PC-9 (cell line): Measurements from ENCODE around the gene PPP2R5C. TPM values are rescaled to one million over a fixed set of nuclear protein-coding genes. Genes with fewer than 3 reads are reported as not detected.

Experiments used
- BruUV-seq: library from RNA; stranded (reverse); fragments of 400-500 nt; replicated peaks from 2 replicates; lab custom pipeline; 2021; lab: Mats Ljungman, UMichigan
- CTCF ChIA-PET: fragments of 300-600 bp; sonication (Branson Sonifier 250); formaldehyde crosslinking; loops from one replicate; lab custom pipeline; 2022; ENCODE audit warnings: antibody characterized with exemption; lab: Charles Lee
- POLR2A ChIA-PET: fragments of 300-600 bp; sonication (Branson Sonifier 250); formaldehyde crosslinking; loops from one replicate; lab custom pipeline; 2022; ENCODE audit warnings: antibody characterized with exemption; ENCODE audit not compliant: unreplicated experiment; lab: Charles Lee
- DNase-seq, 2 experiments: peaks; one replicate each; pipeline versions ENCODE4 v3.0.0 to v3.0.0-alpha.2; 2015 to 2022; ENCODE audit warnings: mixed read lengths in 1 of 2
- H2AFZ ChIP-seq: fragments of 200-600 bp; sonication (generic); 2 replicates; pipeline ENCODE4 v1.8.1; 2017; ENCODE audit warnings: antibody characterized with exemption
- H3F3A ChIP-seq: fragments of 200-600 bp; sonication (generic); 2 replicates; pipeline ENCODE4 v1.8.1; 2017; ENCODE audit warnings: antibody characterized with exemption, mild to moderate bottlenecking, low read depth; ENCODE audit not compliant: insufficient read depth
- H3K27ac ChIP-seq: fragments of 200-600 bp; sonication (generic); 2 replicates; pipeline ENCODE4 v1.6.1; 2016; ENCODE audit warnings: mixed run types
- H3K27me3 ChIP-seq: fragments of 200-600 bp; sonication (generic); 2 replicates; pipeline ENCODE4 v1.6.1; 2016; ENCODE audit warnings: low read depth, mixed run types; ENCODE audit not compliant: insufficient read depth
- H3K36me3 ChIP-seq: fragments of 200-600 bp; sonication (generic); 2 replicates; pipeline ENCODE4 v1.6.1; 2016; ENCODE audit warnings: low read depth, mixed run types
- H3K4me1 ChIP-seq: fragments of 200-600 bp; sonication (generic); replicated peaks from 2 replicates; pipeline ENCODE4 v1.6.1; 2016; ENCODE audit warnings: mixed run types; ENCODE audit not compliant: insufficient read depth
- H3K4me2 ChIP-seq: fragments of 200-600 bp; sonication (generic); 2 replicates; pipeline ENCODE4 v1.6.1; 2017; ENCODE audit warnings: mixed run types
- H3K4me3 ChIP-seq: fragments of 200-600 bp; sonication (generic); 2 replicates; pipeline ENCODE4 v1.6.1; 2016; ENCODE audit warnings: mixed run types
- H3K79me2 ChIP-seq: fragments of 200-600 bp; sonication (generic); 2 replicates; pipeline ENCODE4 v1.6.1; 2017; ENCODE audit warnings: low read depth, mixed run types
- H3K9me2 ChIP-seq: fragments of 200-600 bp; sonication (generic); 2 replicates; pipeline ENCODE4 v1.8.1; 2017; ENCODE audit warnings: mild to moderate bottlenecking; ENCODE audit not compliant: insufficient read depth
- H3K9me3 ChIP-seq: fragments of 200-600 bp; sonication (generic); 2 replicates; pipeline ENCODE4 v1.8.1; 2016; ENCODE audit warnings: low read depth; ENCODE audit not compliant: insufficient read depth
- H4K20me1 ChIP-seq: fragments of 200-600 bp; sonication (generic); 2 replicates; pipeline ENCODE4 v1.8.1; 2017; ENCODE audit not compliant: insufficient read depth
- CTCF ChIP-seq: fragments of 200-600 bp; sonication (generic); conservative IDR thresholded peaks from 2 replicates; pipeline ENCODE4 v1.6.1; 2017; ENCODE audit warnings: mixed run types, antibody characterized with exemption, mild to moderate bottlenecking, moderate library complexity
- EZH2 ChIP-seq: fragments of 200-600 bp; sonication (generic); IDR thresholded peaks from 2 replicates; pipeline ENCODE4 v1.8.0; 2017; ENCODE audit warnings: antibody characterized with exemption, low read depth
- intact Hi-C: fragments of 100-400 bp; cut with micrococcal nuclease; formaldehyde crosslinking; loops from one replicate; pipeline ENCODE4 v1.10.0; 2022; ENCODE audit not compliant: unreplicated experiment
- total RNA-seq: library from RNA; stranded (reverse); gene quantifications from 2 replicates; pipeline ENCODE4 v1.2.3, GENCODE V29; 2021

PPP2R5C gene
- total RNA-seq, 1 experiment from 2014 or later: 401 TPM

GRCh38 chr14:101856536-101856935 is 95.0 kb downstream of the PPP2R5C start:
- no TSS peak for BruUV-seq

GRCh38 chr14:101857226-101857625 is 95.7 kb downstream of the PPP2R5C start:
- peaks cover 46% of the 10 kb centered on the region for H4K20me1 ChIP-seq
- POLR2A ChIA-PET: no interaction called here
- intact Hi-C loops: no loop called here
- no peak for DNase-seq
- H3K4me1 ChIP-seq: no peaks in the 10 kb centered on the region
- no peak overlapping the region for H3K27ac ChIP-seq
- no peaks in the 10 kb centered on the region for H3K9me3 ChIP-seq
- no peaks in the 10 kb centered on the region for H3K27me3 ChIP-seq
- no peak overlapping the region for H3K4me2 ChIP-seq
- TF ChIP-seq CTCF (no peak), EZH2 (no peak)
- peaks cover 28% of the 10 kb centered on the region for H3K79me2 ChIP-seq
- CTCF ChIA-PET: no interaction called here
- H3K4me3 ChIP-seq: no peak overlapping the region
- peaks cover 16% of the 10 kb centered on the region for H3K36me3 ChIP-seq
- no peaks in the 10 kb centered on the region for H3K9me2 ChIP-seq
- no TSS peak for BruUV-seq
- no peak overlapping the region for H2AFZ ChIP-seq
- 0 out of 2 replicates have a peak, but pooled peaks cover 3% of the 10 kb centered on the region for H3F3A ChIP-seq

More at GRCh38 chr14:101856536-101856935, 95.0 kb downstream of the PPP2R5C start:
- Histone ChIP-seq H3K79me2 (peaks cover 35% of the 10 kb centered on the region), H3K36me3 (peaks cover 16% of the 10 kb centered on the region), H3K27ac (no peak overlapping the region), H3F3A (0 out of 2 replicates have a peak, but pooled peaks cover 3% of the 10 kb centered on the region), H4K20me1 (peaks cover 52% of the 10 kb centered on the region), H3K27me3 (no peaks in the 10 kb centered on the region), H2AFZ (no peak overlapping the region), H3K9me3 (no peaks in the 10 kb centered on the region), H3K4me3 (no peak overlapping the region), H3K4me1 (no peaks in the 10 kb centered on the region), H3K9me2 (no peaks in the 10 kb centered on the region), H3K4me2 (no peak overlapping the region)
- TF ChIP-seq EZH2 (no peak), CTCF (no peak)
- CTCF ChIA-PET: no interaction called here
- no peak for DNase-seq
- intact Hi-C loops: no loop called here
- POLR2A ChIA-PET: no interaction called here

- Histone ChIP-seq H3K4me1 (no peaks in the 10 kb centered on the region), H3F3A (0 out of 2 replicates have a peak, but pooled peaks cover 3% of the 10 kb centered on the region), H2AFZ (no peak overlapping the region), H3K9me2 (no peaks in the 10 kb centered on the region), H4K20me1 (peaks cover 30% of the 10 kb centered on the region), H3K79me2 (peaks cover 26% of the 10 kb centered on the region), H3K4me3 (no peak overlapping the region), H3K4me2 (no peak overlapping the region), H3K9me3 (no peaks in the 10 kb centered on the region), H3K27ac (no peak overlapping the region), H3K36me3 (peaks cover 16% of the 10 kb centered on the region), H3K27me3 (no peaks in the 10 kb centered on the region)
- intact Hi-C loops: no loop called here
- DNase-seq: no peak
- BruUV-seq: no TSS peak
- TF ChIP-seq CTCF (no peak), EZH2 (no peak)
- POLR2A ChIA-PET: no interaction called here
- CTCF ChIA-PET: no interaction called here
Observed at GRCh38 chr14:101858791-101859537, 97.5 kb downstream of the PPP2R5C start.
